Measurements from ENCODE around the gene MRGPRE.

Gene MRGPRE

DNA sequence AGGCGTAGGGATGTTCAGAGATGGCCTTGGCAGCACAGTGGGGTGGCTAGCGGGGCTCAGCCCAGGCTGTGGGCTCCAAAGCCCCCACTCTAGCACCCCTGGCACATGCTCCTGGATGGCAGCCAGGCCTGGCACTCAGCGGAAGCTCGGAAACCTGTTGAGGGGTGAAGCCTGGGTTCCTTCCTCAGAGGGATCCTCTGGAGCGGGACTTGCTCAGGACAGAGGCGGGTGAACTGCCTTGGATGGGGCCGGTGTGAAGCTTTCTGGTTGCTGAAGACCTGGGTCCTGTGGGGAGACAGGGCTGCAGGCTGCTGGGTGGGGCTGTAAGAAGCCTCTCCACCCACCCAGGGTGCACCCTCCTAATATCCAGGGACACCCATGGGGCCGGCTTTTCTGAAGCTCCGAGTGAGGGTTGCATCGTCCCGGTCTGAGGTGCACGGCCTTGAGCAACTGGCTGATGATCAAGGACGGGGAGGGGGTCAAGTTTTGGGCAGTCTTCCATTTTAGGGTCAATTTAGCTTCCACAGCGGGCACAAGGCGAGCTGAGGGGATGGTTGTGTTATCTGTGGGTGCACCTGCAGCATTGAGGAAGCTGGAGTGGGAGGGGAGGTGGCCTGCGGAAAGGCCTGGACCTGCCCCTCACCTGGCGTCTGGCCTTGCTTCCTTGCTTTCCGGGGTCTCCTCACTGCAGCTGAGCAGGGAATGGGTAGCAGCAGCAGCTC, 5.2 kb downstream of the MRGPRE start:
- DNase-seq (ENCODE audit: low read depth, low spot score): no peak

DNA sequence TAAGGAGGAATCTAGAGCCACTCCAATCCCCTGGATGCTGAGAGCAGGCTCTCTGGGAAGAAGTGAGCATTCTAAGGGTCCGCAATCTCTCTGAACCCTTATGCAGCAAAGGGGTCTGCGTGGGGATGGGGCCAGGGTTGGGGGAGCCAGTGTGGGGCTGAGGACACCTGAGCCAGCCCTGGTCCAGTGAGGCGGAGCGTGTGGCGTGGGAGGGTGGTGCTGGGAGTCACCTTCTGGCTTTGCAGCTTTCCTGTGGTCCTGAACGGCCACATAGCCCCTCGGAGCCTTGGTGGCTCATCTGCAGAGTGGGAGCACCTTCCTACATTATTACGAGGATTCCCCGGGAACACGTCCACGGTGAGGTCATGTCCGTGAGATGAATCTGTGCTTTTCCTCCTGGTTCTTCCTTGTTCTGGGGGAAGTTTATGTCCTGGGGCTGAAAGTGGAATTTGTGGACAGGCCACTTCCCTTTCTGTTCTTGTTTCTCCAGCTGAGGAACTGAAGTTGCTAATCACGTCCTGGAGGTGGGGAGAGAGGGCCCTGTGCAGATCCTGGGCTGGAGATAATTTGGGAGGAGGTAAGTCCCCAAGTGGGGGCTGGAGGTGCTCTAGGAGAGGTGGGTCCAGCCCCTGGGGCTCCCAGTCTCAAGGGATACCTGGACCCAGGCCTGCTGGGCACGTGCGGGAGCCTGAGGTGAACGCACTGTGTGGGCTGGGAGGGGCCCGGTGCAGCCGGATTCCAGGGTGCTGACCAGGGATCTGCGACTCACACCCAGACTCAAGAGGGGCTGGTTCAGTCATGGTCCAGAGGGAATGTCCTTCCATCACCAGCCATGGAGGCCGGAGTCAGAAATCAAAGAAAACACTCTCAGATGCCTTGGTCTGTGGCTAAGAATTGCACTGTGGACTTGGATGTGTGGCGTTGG, 6.1 kb downstream of the MRGPRE start:
- DNase-seq (ENCODE audit: low read depth, low spot score): no peak

DNA sequence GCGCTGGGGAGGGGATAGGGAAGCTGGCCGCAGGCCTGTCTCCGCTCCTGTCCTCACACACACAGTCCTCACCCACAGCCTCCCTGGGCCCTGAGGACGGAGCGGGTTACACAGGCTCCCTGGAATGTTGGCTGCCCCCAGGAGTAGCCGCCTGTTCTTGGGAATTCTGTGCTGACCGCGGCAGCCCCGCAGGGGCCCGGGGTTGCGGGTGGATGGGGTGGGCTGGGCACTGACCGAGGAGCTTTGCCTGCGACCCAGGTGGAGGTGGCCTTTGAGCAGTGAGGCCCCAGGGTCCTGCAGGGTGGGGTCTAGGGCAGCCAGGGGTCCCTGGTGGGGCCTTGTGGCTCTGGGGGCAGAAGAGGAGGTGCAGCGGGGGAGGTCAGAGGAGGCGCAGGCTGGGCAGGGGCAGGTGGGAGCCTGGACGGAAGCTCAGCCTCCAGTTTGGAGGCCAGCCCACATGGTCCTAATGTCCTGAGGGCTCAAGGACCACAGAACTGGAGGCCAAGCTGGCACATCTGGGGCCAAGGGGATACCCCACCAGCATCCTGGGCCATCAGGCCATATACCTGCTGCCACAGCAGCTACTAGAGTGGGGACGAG, 7.0 kb downstream of the MRGPRE start:
- DNase-seq (ENCODE audit: low read depth, low spot score): no peak

DNA sequence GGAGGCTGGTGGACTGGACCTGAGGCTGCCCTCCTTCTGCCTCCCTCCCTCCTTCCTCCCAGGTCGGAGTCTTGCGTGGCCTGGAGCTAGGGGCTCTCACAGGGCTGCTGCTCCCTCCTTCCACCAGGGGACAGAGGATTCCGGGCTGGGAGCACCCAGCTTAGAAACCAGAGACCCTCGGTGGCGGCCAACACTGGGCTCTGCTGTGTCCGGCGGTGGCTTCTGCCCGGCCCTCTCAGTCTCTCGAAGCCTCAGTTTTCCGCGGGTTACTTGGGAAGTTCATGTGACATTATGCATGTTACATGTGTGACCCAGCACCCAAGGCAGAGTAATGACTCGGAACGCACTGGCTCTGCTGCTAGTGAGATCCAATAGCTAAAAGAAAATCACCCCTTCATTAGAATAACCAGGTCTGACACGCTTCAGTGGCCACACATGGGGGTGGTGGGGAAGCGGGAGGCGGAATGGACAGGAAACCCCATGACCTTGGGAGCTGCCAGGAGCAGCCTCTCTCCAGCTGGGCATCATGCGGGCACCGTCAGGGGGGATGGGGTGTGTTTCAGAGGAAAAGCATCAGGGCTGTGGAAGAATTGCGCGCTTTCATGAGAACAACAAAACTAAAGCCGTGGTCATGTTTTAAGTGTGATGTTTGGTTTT, 7.7 kb downstream of the MRGPRE start:
- no peak for DNase-seq (ENCODE audit: low read depth, low spot score)

DNA sequence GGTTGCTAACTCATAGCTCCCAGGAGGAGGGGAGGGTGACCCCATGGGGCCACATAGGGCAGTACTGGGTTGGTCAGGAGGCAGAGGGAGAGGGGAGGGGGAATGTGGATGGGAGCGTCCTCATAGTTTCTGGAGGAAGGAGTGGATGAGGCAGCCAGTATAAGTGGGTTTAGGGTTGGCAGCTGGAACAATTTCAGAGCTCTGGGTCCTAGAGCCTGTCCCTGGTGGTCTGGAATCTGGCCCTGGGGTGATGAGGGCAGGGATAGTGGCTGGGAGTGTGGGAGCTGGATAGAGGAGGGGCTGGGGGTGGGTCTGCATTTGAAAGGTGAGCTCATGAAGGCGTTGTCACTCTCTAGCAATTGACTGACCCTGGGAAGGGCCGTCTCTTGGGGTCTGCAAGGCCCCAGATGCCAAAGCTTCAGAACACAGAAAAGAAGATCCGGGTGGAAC, 8.3 kb downstream of the MRGPRE start:
- DNase-seq (ENCODE audit: low read depth, low spot score): no peak

DNA sequence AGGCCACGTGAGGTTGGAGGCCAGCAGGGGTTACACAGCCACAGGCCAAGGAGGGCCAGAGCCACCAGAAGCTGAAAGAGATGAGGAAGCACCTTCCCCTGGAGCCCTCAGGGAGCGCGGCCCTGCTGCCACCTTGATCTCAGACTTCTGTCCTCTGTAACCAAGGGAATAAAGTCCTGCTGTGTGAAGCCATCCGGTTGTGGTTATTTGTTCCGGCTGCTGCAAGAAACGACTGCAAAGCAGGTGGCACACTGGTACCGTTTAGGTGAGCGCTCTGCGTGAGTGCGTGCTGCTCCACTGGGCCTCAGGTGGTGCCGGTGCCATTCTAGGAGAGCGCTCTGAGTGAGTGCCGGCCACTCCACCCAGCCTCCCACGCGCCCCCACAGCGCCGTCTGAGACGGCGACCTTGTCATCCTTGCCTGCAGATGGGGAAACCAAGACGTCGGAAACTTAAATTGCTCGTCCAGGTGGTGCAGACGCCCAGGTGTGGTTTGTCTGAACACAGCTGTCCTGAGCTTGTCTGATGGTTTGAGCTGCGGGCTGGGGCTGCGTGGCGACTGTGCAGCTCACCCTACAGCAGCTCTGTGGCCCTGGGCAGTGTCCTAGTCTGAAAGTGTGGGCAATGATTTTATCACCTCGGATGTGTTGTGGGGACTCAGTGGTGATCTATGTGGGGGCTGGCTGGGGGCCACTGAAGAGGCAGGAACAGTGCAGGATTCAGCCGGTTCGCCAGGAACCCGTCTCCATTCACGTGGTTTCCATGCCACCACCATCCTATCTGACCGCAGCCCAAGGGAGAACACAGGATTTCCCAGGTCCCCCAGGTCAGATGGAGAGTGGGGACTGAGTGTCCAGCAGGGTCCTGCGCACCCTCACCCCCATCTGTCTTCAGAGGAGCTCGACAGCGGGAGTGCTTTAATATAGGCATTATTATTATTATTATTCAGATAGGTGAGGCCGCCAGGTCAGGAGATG, 9.0 kb downstream of the MRGPRE start:
- no peak for DNase-seq (ENCODE audit: low read depth, low spot score)

DNA sequence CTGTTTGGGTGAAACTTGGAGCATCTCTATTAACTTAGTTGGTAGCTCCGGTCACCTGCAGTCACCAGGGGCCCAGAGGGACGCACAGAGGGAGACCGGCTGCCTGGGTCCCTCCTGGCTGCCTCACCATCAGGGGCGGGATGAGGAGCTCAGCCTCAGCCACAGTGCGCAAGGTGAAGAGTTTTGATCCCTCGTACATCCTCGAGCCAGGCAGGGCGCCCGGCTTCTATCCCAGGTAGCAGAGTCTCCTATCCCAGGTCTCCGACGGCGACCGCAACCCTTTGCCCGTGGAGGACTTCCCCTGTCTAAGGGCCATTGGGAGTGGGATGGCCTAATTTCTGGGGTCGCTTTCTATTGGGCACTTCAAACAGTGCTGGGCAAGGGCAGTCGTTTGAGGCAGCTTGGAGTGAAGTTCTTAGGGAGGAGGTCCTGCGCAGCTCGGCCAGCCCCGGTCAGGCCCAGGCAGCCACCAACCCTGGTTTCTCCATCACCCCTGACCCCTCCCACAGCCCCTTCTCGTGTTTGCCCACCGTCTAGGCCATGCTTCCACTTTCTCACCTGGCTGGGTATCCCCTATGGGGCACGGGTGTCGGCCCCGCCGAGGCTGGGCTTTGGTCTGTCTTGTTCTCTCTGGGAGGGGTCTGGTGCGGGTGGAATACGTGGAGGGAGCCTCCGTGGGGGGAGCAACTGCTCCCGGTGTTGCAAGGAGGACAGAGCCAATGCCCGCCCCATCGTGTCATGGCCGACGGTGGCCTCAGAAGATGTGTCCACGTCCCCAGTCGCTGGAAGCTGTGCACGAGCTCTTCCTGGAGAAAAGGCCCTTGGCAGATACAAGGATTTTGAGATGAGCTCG, 10.0 kb downstream of the MRGPRE start:
- no peak for DNase-seq (ENCODE audit: low read depth, low spot score)

DNA sequence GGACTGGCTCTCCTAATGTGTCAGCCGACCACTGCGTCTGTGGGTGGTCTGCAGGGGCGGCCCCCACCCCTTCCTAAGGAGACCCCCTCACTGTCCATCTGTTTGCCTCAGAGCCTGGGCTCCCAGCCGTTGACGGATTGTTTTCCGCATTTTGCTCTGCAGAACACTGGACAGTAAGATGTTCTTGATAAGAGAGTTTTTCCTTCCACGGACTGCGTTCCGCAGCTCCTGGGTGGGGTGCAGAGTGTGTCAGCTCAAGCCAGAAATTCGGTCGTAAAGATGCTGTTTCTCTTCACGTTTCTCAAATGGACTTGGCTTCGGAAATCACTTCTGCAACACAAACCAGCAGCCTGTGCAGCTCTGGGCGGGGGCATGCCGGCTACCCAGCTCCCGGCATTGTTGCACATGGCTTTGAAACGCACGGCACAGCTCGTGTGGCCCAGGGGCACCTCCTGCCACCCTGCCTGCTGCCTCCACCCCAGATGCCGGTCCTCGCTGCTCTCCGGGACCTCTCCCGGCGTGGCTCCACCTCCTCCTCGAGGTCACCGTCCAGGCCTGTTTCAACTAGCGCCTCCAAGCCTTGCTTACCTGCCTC, 10.7 kb downstream of the MRGPRE start:
- no peak for DNase-seq (ENCODE audit: low read depth, low spot score)

DNA sequence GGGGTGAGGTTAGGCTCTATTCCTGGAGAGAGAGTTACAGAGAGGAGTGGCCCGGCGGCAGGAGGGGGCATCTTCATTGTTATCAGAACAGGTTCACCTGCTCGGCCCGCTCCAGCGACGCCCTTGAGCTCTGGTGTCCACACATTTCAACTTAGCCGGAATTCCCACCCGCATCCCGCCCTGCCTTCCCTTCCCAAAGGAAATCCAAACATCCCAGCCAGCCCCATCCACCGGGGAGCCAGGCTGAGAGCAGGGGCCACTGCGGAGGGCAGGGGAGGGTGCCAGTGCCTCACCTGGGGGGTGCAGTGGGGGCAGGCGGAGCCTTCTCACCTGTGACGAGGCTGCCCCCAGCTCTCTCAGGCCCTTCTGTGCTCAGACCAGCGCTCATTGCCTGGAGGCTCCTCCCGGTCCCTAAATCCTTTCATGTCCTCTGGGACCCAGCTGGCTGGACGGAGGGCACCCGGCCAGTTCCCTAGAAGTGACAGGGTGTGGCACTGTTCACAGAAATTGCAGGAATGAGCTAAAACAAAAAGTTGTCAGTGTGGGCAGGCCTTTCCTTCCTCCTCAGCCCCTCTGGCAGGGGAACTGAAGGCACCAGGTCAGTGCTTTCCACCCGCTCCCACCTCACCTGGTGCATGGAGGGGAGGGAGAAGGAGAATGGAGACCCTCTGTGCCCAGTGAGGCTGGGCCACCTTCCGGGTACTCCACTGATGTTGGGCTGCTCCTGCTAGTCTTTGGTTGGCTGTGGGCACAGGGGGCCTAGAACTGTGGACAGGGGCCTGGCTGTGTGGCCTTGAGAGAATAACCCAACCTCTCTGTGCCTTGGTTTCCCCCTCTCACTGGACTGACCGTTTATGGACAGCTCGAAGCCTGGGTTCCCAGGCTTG, 11.5 kb downstream of the MRGPRE start:
- no peak for DNase-seq (ENCODE audit: low read depth, low spot score)

DNA sequence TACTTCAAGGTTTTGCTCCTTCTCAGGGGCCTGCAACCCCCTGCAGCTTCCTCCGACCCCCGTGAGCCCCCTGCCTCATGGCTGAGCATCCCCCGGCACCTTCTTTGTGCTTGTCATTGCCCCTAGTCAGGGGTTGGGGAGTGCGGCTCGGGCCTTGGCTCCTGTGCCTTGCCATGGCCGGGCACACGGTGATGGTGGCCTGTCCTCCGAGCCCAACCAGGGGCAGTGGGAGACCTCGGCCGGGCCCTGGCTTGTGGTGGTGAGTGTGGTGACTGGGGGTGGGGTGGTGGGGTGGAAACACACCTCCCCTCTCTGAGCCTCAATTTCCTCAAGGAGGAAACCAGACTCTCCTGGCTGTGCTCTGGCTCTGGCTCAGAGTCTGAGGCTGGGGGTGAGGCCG, 12.1 kb downstream of the MRGPRE start:
- DNase-seq (ENCODE audit: low read depth, low spot score): no peak

DNA sequence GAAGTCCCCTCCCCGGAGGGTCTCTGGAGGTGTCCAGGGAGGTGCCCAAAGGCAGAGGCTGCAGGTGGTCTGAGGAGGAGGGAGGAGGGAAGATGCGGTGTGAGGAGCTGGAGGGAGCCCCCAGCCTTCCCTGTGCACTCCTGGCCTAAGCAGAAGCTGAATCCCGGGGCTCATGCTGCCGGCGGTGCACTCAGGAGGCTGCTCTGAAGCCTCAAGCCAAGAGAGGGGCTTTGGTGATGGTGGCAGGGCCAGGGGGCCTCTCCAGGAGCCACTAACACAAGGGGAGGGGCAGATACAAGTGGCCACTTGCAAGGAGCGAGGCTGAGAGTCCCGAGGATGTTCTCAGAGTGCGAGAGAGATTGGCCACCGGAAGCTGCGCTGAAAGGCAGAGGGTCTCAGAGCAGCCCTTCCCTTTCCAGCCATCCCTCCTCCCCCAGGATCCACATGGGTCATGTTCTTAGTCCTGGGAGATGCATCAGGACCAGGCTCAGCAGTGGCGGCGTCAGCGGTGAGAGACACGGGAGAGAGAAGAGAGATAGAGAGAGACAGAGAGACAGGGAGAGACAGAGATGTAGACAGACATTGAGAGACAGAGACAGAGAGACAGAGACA, 12.8 kb downstream of the MRGPRE start:
- no peak for DNase-seq (ENCODE audit: low read depth, low spot score)

DNA sequence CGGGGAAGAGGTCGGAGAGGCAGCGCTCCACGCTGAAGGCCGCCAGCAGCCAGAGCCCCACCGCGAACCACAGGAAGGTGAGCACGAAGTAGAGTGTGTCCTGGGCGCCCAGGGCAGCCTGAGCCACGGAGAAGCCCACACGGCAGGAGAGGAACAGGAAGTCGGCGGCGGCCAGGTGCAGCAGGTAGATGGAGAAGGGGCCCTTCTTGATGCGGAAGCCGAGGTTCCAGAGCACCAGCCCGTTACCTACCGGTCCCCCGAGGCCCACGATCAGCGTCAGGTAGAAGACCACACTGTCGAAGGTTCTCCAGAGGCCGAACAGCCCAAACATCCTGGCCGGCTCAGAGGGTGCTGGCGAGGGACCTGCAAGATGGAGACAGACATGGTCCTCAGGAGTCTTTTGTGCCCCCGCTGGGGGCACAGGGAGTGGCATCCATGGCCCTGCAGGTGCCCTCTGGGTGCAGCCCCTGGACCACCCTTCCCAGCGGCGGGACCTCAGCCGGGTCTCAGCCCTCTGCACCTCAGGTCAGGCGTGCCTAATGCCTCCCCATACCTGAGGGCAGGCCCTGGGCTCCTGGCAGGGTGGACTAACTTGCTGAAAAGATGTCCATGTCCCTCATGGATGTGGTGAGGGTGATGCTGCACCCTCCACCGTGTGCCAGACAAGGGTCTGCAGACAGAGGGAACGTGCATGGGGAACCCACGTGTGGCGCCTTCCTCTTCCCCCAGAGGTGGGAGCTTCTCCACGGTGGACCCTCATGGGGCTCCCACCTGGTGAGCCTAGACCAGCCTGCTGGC, 13.5 kb downstream of the MRGPRE start, which contains the start of gene MRGPRG:
MRGPRG (minus strand) TSS at position 331 of the 798 bp plus-strand sequence; CDS start at position 331, 0 bp downstream.
- no peak for DNase-seq (ENCODE audit: low read depth, low spot score)

DNA sequence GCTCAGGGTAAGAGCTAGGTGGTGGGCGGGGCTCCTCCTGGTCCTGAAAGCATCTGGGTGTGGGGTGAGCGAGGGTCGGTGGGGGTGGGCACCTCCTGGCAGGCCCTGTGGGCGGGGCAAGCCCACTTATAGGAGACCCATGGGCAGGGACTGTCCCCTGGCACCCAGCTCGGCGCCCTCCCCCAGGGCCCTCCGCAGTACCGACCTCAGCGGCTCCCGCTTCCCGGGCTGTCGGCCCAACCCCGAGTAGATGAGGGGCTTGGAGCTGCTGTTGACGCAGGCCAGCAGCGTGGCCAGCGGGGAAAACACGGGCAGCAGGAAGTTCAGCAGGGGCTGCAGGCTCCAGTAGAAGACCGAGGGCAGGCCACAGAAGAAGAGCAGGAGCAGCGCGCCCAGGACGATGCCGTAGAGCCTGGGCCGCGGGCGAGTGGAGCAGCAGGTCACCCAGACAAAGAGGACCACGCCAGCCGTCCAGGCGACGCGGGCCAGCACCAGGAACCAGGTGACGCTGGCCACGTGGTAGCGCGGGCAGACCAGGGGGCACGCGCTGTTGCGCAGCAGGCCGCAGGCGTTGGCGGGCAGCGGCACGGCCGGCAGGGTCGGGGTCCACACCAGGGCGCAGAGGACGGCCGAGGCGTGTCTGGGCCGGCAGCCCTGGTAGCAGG, 14.3 kb downstream of the MRGPRE start:
- DNase-seq (ENCODE audit: low read depth, low spot score): no peak

DNA sequence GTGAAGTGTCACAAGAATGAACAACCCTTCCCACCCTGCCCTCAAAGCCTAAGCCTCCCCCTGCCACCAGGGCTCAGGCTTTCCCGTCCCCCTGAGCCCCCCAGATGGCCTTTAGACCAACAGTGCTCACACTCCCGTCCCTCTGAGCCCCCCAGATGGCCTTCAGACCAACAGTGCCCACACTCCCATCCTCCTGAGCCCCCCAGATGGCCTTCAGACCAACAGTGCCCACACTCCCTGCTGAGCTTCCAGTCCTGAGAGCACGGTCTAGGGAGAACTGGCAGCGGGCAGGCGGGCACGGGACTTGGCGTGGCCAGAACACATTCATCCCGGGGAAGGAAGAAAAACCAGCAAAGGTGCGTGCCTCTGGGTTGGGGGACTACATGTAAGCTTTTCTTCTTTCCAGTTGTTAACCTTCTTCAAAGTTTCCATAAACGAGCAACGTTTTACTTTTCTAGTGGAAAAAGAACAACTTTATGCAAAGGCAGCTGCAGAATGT, 16.1 kb downstream of the MRGPRE start:
- no peak for DNase-seq (ENCODE audit: low read depth, low spot score)

DNA sequence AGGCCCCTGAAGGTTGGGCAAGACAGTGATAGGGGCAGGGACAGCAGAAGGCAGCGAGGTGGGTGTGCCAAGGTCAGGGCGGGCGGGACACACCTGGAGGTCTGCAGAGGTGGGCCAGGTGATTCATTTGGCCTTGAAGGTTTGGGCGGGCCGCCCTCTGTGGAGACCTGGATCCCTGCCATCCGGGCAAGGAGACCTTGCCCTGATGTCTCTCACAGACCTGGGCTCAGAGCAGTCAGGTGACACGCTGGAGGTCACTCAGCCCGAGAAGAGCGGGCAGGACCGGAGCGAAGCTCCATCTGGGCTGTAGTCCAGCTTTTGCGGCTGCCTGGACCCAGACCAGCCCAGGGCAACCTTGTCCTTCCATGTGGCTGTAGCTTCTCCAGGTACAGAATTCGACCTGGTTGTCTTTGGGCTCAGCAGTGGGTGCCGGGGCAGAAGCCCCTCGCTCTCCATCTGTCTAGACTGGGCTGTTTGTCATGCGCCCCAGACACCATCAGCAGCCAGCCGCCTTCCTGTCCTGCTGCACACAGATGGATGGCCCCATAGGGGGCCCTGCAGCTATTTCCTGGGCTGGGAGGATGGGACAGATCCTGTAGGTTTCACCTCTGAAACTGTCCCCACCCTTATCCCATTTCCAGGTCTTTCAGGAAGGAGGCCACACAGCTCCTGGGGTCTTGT, 16.7 kb downstream of the MRGPRE start:
- DNase-seq (ENCODE audit: low read depth, low spot score): no peak

DNA sequence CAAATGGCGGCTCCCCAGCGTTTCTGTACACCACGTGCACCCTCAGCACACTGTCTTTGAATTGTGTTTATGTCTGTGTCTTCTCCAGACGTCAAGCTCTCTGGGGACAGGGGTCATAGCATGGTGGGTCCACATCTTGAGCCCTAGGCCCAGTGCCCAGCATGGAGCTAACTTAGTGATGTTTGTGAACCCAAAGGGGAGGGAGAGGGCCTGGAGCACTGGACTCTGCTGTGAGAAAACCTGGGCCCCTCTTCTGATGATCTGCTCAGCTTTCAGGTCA, 17.9 kb downstream of the MRGPRE start:
- no peak for DNase-seq (ENCODE audit: low read depth, low spot score)

Measured in brain pericyte (primary cell).